Activated T-cell treated with anti-CD3 and anti-CD28 coated beads, Interleukin-2, amount 50 U/mL, for 1 hour (primary cell): Measurements from ENCODE around the gene ASB16.
A peak's percentile ranks its signal among the peaks of the same experiment; 100 is the strongest.

Experiments used
- DNase-seq: peaks from one replicate; pipeline ENCODE4 v3.0.0-alpha.2; 2020

The ASB16 gene

DNA sequence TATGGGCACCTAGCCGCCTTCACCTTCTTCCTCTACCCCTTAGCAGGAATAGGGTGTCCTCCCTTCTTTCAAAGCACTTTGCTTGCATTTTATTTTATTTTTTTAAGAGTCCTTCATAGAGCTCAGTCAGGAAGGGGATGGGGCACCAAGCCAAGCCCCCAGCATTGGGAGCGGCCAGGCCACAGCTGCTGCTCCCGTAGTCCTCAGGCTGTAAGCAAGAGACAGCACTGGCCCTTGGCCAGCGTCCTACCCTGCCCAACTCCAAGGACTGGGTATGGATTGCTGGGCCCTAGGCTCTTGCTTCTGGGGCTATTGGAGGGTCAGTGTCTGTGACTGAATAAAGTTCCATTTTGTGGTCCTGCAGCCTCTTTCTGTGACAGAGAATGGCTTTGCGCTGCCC, 20.9 kb downstream of the ASB16 start:
- no peak for DNase-seq

DNA sequence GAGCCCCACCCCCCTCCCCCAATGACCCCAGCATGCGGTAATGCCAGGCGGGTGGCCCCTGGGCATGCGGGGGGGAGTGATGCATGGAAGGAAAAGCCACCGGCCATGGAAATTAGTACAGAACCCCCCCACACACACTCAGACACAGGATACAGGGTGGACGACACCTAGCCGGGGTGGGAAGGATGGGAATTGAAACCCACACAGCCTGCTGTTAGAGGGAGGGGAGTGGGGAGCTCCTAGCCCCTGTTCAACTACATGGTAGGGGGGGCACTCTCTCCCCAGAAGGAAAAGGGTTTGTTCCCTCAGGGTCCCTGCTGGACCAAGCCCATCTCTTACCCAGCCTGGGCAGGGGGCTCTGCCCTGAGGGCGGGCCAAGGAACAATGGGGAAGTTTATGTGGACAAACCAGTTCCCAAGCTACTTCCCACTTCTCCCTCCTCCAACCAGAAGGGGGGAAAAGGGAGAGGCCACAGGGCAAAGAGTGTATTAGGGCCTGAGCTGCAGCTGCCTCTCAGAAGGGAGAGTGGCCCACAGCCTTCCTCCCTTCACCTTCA, 21.5 kb downstream of the ASB16 start:
- DNase-seq: no peak

DNA sequence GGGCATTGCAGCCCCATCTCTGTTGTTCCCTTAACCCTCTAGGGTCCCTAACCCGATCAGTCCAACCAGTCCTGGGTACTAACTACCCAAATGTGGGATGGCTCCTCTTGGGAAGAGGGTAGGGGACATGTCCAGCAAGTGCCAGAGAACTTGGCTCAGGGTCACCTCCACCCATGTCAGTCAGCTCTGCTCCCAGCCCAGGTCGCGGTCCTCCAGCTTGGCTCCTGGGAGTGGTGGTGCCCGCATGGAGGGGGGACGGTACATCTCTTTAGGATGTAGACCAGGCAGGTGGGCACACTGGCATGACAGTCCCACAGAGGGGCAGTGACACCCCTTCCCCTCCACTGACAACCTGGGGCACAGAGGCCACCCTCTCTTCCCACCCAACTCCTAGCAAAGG, 22.2 kb downstream of the ASB16 start:
- no peak for DNase-seq

DNA sequence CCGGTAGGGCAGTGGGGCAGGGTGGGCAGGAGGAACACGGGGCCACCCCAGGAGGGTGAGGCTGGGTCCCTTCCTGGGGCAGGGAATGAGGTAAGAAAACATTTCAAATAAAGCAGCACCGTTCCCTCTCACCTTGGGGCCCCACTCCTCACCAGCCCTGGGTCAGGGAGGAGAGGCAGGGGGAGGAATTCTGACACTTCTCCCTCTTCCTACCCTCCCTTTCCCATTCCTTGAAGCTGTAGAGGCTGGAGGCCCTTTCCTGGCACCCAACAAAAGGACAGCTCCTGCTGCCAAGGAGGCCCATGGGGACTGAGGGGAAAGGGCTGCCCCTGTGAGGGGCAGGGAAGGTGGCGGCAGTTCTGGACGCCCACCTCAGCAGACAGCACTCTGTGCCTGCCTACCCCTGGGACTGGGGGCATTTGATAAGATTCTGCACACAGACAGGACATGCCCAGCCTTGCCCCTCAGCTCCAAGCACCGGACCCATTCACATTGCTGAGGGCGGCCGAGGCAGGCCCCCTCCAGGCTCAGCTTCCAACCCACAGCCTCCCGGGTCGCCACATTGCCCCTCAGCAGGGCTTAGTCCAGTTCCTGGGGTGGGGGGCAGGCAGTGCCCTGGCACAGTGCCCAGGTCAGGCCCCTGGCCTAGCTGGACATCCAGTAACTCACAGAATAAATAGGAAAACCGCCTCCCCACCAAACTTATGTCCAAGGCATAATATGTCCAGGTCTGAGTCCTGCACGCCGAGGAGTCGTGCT, 23.0 kb downstream of the ASB16 start:
- no peak for DNase-seq

DNA sequence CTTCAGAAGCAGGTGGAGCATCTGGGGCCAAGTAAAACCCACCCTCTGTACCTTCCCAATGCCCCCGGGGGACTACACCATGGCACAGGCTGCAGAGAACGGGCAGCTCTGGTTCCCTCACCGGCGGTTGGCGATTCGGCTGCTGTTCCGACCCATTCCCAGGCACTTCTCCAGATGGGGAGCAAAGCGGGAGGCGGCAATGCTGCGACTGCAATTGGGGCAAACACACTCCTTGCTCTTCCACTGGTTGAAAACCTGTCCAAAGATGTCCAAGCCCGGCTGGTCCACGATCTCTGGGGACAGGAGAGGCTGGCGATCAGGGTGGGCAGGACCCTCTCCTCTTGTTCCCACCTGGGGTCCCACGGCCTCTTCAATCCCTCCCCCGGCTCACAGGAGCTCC, 26.6 kb downstream of the ASB16 start:
- no peak for DNase-seq

DNA sequence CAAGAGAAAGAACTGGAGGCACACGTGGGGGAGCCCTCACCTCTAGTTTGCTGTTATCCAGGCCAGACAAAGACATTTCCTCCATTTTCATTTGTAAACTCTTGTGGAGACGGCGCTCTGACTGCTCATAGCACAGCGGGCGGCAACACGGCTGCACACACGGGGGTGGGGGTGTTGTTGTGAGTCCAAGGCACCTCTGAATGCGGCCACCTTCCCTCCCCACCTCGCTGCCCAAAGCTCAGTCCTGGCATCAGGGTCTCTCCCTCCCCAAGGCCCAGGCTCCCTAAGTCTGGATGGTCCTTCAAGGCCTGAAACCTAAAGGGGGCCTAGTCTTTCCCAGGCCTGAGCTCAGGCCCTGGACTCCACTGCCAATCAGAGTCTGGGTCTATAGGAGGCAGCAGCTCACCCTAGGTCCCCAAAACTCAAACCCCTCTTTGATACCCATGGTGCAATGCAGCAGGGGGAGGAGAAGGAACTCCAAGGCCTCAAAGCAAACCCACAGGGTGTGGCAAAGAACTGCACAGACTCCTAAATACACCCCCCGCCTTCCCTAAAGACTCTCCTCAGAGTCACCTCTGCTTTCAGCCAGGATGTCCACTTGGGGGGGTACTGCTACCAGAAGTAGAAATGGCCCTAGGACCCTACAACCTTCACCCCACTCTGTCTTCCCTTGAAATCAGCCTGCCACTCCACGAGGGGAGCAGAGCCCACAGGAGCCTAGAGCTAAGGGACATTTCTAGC, 27.6 kb downstream of the ASB16 start:
- DNase-seq: peak; percentile 64

DNA sequence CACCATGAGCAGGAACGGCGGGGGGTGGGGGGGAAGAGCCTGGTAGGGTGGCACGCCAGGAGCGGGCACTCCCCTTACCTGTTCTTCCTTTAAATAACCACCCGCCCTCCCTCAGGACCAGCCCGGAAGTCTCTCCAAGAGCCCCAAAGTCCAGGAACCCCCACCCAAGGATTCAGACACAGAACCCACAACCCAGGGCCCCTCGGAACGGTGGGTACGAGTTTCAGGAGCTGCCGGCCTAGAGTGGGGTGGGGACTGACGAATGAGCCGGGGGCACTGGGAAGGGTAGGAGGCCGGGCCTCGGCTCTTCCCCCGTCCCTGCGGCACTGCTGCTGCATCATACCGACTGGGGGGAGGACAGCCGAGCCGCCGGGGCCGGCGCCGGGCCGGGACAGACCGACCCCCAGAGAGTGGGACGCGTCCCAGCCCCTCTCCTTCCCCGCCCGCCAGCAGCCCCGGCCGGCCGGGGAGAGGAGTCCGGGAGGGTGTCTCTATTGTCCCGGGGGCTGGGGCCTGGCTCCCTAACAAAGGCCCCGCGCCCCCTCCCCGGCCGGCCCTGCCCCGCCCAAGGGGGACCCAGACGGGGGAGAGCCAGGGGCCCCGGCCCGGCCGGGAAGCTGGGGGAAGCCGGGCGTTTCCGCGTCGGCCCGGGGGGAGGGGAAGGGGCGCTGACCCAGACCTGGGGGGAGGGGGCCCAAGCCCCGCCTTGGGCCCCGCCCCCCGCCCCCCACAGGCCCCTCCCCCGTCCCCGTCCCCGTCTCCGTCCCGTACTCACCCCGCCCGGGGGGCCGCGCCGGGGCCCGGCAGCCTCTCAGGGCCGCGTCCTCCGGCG, 28.4 kb downstream of the ASB16 start:
- peak; percentile 77 for DNase-seq

DNA sequence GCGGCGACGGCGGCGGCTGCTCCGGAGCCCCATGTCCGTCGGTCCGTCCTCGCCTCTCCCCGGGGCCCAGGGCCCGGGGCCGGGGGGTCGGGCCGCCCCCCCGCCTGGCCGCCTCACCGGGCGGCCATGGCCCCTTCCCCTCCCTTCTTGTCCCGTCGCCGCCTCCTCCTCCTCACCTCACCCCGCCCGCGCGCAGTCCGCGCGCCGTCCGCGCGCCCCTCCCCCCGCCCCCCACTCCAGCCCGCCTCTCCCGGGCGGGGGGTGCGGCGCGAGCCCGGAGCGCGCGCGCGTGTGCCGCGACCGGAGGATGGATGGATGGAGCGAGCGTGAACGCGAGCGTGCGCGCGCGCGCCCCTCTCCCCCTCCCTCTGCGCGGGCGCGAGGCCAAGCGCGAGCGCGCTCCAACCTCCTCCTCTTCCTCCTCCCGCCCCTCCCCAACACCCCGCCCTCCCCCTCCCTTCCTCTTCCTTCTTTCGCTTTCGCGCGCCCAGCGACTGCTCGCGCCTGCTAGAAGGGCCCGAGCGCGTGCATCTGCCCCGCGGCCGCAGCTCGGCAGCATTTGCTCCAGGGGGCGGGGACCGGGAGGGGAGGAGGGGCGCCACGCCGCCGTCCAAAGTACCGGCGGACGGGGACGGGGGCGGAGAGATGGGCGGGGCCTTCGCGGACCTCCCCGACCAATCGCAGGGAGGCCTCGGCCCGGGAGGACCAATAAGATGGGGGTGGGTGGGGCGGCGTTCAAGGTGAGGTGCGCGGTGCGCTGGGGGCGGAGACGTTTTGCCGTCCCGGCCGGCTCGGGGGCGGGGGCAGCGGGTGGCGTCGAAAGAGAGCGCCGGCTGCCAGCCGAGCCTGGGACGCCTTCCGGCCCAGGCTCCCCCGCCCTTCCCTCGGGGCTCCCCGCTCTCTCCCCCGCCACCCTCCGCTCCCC, 29.3 kb downstream of the ASB16 start, which contains the start of gene ATXN7L3:
Gene ATXN7L3 (minus strand): TSS at position 332 of the 925 bp plus-strand sequence. CDS start 1,814 bp downstream, outside the sequence.
- DNase-seq: peak; percentile 99

DNA sequence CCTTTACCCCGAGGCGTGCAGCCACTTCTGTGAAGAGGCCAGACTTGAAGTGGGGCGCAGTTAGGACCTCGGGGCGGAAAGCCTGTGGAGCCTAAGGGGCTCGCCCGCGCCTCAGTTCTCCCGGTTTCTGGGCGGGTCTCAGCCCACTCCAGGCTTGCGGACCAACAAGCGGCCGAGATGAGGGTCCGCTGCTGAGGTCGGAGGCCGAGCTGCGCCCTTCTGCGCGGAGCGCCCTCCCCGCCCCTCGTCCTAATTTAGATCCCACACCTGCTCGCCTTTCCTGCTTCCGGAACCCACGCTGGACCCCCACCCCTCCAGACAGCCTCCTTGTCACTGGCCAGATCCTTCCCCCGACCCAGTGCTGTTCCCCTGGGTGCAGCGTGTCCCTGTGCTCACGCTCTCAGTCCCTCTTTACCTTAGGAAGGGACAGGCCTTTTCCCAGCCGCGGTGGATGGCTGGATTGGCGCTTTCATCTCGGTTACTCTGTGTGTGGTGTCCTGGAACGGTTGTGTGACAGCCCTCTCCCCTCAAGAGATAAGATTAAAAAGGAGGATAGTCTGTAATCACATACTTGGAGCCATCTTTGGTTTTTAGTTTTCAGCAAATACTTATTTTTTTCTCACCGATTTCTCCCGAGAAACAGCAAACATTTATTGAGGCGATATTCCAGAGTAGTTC, 30.1 kb downstream of the ASB16 start:
- no peak for DNase-seq

DNA sequence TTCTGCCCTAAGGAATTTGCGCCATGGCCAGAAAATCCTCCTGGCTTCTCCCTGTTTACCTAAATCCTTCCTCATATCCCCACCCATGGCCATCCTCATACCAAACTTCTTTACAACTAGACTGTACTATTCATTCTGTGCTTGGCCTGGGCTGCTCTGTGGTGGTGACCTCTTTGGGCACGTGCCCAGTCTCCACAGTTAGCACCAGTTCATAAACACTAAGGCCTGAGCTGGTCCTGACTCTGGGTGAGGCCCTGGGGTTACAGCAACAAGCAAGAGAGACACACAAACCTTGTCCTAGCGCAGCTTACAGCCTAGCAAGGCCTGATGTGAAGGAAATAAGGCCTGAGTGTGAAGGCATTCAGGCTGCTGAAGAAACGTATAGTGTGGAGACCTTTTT, 32.3 kb downstream of the ASB16 start:
- no peak for DNase-seq

DNA sequence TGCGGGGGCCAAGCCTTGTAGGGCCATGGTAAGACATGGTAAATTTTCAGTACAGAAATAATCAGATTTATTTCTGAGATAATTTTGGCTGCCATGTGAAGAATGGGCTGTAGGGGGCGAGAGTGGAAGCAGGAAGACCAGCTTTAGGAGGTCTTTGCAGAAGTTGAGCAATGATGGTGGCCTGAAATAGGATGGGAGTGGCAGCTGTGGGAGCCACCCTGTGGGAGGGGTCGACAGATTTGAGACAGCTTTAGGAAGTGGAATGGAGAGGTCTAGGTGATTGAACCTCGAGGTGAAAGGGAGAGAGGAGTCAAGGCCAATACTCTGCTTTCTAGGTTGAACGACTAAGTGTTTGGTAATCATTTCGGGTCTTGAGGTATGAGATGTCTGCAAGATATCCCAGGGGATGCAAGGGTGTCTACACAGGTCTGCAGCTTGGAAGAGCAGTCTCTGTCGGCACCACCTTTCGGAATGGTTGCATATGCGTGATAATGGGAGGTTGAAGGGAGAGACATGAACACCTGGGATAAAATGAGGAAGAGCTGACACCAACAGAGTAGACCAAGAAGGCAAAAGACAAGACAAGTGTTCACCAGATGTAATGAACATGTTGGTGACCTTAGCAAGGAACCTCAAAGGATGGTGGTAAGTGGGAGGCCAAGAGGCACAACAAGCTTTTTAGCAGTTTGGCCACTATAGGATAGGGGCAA, 33.4 kb downstream of the ASB16 start:
- peak; percentile 42 for DNase-seq

DNA sequence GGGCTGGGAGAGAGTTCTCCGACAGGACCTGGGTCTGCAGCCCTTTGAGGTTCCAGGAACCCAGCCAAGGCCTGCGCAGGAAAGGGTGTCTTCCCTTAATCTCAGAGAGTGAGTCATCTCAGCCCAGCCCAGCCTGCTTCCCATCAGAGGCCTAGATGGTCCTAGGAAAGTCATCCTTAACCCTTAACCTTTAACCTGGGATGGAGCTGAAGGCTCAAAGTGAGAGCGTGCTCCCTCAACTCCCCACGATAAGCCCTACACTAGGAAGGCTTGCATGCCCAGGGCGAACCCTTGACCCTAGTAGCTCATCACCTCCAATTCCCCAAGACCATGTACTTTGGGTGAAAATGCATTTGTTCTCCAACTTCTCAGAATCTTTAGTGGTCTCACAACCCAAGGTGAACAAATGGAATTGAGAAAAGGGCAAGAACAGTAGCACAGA, 34.0 kb downstream of the ASB16 start:
- no peak for DNase-seq

DNA sequence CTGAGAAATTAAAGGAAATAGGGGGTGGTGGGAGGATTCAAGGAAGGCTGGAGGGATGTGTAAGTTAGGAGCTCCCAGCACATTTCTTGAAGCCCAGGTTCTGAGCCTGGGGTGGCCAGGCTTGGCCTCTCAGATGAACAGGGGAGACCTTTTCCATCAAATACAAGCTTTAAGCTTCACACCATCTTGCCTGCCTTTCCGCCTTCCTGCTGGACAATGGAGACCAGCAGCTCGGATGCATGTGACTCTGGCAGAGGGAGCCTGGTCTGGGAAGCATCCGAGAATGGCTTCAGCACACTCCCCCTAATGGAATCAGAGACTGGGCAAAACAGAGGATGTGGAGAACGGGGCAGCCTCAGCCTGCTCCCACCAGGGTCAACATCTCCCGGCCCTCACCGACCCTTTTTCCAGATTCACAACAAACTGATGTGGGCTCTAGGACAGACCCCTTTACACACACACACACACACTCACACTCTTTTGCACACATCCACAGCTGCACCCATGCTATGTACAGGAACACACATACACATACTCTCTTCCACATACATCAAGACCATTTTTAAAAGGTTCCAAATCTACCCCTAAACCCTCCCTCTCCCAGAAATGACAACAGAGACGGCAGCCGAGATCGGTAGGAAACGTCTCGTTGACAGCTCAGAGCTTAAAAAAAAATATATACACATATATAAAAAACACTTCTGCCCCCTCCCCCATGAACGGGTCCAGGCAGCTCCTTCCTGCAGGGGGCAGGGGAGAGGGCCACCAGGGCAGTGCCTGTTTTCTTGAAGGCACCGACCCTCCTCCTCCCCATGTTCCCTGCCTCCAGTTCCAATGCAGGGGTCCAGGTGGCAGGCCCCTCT, 35.7 kb downstream of the ASB16 start:
- DNase-seq: no peak

DNA sequence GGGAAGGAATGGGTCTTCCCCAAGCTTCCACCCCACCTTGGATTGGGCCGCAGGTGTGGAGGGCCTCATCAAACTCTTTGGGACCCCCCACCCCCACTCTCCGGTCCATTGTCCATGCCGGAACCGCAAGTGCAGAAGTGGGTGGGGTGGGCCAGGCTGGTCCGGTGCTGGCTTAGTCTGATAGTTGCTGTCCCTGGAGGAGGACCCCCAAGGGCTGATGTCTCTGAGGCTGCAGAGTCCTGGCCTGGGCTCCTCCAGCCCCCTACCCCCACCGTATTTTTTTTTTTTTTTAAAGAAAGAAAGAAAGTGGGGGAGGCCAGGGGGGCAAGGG, 36.3 kb downstream of the ASB16 start:
- DNase-seq: no peak

DNA sequence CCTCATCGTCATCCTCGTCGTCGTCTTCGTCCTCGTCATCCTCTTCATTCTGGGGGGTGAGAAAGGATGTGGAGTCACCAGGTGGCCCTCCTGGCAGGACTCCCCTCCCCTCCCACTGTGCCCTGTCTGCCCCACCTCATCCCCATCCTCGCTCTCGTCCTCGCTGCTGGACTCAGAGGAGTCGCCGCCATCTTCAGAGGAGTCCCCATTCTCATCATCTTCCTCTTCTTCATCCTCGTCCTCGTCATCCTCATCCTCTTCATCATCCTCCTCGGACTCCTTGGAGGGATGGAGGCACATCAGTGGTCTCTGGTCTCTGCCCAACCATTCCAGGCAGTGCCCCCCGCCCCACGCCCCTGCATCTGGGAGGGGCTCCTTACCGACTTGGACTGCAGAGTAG, 36.8 kb downstream of the ASB16 start:
- DNase-seq: no peak

DNA sequence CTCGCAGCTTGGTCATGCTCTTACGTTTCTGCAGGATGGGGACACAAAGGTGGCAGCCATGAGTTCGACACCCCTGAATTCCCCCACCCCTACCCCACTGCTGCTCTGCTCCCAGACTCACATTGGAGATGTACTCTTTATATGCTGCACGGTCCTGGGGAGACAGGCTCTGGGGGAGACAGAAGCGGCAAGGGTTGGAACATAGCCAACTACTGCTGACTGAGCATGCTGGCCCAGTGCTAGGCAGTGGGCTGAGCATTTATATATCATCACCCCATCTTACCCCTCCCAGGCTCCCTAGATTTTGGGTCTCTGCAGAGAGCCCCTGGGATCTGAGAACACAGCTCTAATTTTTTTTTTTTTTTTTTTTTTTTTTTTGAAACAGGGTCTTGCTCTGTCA, 37.2 kb downstream of the ASB16 start:
- DNase-seq: no peak

DNA sequence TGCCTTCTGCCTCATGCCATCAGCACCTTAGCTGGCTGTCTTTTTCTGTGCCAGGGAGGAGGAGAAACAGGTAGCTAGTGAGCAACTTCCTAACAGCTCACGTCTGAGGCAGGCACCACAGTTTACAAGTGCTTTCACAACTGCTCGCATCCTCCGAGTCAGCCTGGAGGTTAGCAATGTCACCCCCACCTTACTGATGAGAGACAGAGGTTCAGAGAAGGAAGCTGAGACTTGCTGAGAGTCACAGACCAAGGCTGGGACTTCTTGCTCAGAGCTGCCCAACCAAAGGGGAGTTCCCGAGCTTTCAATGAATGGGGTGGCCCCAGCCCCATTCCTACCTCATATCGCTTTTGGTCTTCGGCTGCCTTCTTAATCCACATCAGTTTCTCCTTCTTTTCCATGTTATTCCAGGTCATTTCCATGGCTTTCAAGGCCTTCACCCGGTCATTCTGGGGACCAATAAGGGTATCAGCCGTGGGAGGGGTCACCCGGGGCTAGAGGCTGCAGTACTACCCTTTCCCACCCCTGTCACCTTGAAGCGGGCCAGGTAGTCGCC, 39.4 kb downstream of the ASB16 start:
- DNase-seq: no peak

DNA sequence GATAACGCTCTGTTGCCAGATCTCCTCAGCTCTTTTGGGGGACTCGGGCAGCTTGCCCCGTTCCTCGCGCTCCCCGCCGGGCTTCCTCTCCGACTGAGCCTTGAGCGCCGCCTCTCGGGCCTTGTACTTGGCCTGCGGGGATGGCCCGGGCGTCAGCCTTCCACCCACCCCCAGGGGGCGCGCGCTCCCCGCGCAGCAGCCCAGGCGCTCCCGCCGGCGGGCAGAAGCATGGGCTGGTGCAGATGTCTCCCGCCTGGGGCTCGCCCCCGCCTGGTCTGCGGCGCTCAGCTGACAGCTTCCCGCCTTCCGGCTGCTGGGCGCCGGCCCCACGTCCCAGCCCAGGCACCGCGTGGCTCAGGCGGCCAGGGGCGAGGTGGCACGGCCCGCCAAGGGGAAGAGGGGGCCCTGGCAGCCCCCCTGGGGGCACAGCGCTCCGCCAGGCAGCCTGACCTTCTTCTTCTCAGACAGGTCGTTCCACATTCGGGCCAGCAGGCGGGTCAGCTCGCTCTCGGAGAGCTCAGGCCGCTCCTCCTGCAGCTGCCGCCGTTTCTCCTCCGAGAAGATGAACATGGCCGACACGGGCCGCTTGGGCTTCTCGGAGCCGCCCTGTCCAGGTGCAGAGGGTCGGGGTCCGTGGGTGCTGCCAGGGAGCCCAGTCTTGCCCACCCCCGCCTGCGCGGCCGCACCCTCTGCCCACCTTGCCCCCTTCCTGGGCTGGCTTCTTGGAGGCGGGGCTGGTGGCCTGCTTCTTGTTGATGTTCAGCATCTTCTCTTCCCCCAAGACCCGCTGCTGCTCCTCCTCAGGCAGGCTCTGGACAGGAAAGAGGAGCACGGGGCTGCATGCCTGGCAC, 40.1 kb downstream of the ASB16 start:
- DNase-seq: peak; percentile 95
